ENCODE measurements around the gene FBXL14. TPM values are rescaled to one million over a fixed set of nuclear protein-coding genes. Genes with fewer than 3 reads are reported as not detected.
A peak's percentile ranks its signal among the peaks of the same experiment; 100 is the strongest.

The FBXL14 gene
- total RNA-seq, 3 donors from 2014 or later: 29.4 to 39.6 (median 33.6) TPM

DNA sequence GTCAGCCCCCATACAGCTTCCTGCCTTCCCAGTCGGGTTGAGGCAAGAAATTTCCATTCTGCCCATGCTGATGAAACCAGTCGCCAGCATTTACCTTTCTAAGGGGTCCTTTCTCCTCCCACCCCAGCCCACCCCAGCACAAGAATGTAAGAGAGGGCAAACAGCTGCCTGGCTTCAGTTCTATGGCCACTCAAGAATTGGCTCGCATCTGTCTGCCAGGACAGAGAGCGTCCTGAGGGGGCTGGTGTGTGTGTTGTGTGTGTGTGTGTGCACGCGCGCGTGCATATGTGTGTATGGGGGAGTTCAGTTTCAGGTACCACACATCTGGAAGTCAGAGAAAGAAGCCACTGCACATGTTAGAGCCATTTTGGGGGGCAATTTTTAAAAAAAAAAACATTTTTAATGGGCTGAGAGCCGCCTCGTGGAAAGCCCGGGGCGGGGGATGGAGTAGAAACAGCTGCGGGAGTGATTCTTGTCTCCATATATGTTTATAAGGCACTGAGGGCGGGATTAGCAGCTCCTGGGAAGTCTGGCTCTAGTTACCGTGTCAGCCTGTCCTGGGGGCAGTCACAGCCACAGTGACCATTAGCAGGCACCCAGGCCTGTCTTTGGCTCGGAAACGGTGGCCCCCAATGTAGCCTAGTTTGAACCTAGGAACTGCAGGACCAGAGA, 34.4 kb upstream of the FBXL14 start, which contains the start of gene WNT5B:
Gene WNT5B (plus strand): TSS at position 566 of the 672 bp plus-strand sequence. CDS start 2,124 bp downstream, outside the sequence.
- Histone ChIP-seq H3K4me1 (ENCODE audit: low read depth) (peaks cover 13% of the 10 kb centered on the region), H3K9me3 (no peaks in the 10 kb centered on the region), H3K4me3 (no peak within 1 kb of the TSS), H3K36me3 (ENCODE audit: low read depth) (no peaks in the 10 kb centered on the region)
- intact Hi-C loops (cut with DNase I, micrococcal nuclease): no loop called here
- no peak for DNase-seq
- TF ChIP-seq, protein P1, sequence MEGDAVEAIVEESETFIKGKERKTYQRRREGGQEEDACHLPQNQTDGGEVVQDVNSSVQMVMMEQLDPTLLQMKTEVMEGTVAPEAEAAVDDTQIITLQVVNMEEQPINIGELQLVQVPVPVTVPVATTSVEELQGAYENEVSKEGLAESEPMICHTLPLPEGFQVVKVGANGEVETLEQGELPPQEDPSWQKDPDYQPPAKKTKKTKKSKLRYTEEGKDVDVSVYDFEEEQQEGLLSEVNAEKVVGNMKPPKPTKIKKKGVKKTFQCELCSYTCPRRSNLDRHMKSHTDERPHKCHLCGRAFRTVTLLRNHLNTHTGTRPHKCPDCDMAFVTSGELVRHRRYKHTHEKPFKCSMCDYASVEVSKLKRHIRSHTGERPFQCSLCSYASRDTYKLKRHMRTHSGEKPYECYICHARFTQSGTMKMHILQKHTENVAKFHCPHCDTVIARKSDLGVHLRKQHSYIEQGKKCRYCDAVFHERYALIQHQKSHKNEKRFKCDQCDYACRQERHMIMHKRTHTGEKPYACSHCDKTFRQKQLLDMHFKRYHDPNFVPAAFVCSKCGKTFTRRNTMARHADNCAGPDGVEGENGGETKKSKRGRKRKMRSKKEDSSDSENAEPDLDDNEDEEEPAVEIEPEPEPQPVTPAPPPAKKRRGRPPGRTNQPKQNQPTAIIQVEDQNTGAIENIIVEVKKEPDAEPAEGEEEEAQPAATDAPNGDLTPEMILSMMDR (IDR thresholded peaks at IDR 0.05): no peak
- ATAC-seq: no peak

DNA sequence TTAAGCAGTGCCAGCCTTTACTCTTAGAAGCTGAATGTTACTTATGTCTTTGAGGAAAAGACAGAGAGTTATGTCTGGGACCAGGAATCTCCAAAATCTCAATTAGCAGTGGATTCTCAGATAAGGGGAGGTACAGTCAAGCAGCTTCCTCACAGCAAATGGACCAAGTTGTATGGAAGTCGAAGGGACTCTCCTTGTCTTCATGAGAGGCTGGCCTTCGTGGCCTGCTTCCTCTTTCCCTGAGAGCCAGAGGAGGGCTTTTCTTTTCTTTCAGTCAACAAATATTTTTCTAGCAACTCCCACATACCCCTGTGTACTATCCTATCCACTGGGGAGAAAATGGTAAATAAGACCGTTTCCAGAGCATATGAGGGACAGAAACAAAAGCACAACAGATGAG, 28.0 kb upstream of the FBXL14 start:
- Histone ChIP-seq H3K36me3 (ENCODE audit: low read depth) (no peaks in the 10 kb centered on the region), H3K4me3 (no peak overlapping the region), H3K4me1 (ENCODE audit: low read depth) (no peaks in the 10 kb centered on the region), H3K9me3 (no peaks in the 10 kb centered on the region)
- TF ChIP-seq, protein P1 (IDR thresholded peaks at IDR 0.05): no peak
- intact Hi-C loops (cut with DNase I, micrococcal nuclease): no loop called here
- ATAC-seq: no peak
- DNase-seq: no peak

DNA sequence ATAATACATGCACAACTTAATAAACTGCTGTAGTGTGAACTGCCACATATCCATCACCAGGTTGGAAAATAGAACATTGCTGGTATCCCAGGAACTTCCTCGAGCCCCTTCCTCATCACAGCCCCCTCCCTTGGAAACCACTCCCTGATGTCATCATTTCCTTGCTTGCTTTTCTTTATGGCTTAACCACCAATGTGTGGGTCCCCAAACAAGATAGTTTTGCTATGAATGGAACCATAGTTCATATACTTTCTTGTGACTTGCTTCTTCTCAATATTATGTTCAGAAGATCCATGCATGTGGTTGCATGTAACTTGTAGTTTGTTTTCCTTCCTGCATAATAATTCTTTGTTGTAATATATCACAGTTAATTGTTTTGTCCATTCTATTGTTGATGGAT, 25.7 kb upstream of the FBXL14 start:
- H3K4me3 ChIP-seq: no peak overlapping the region
- no peaks in the 10 kb centered on the region for H3K9me3 ChIP-seq
- ATAC-seq (no peak), DNase-seq (no peak)
- no peaks in the 10 kb centered on the region for H3K4me1 ChIP-seq (ENCODE audit: low read depth)
- TF ChIP-seq, protein P1 (IDR thresholded peaks at IDR 0.05): no peak
- H3K36me3 ChIP-seq (ENCODE audit: low read depth): no peaks in the 10 kb centered on the region
- intact Hi-C loops (cut with DNase I, micrococcal nuclease): no loop called here

DNA sequence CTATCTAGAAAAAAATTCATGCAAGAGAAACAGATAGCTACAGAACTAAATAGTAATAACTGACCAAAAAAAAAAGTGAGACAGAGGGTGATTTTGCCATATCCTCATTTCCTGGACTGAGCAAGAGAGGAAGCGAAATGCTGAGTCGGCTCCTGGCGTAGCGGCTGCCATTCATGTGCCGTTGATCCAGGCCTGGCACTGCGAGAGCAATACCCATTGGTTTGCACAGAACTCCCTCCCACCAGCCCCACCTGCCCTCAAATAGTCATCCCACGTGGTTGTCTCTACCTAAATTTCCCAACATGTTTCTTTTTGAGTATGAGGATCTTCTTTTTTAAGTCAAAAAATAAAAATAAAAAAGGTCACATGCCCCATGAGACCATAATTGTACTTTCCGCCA, 25.2 kb upstream of the FBXL14 start:
- Histone ChIP-seq H3K36me3 (ENCODE audit: low read depth) (no peaks in the 10 kb centered on the region), H3K4me3 (no peak overlapping the region), H3K4me1 (ENCODE audit: low read depth) (no peaks in the 10 kb centered on the region), H3K9me3 (no peaks in the 10 kb centered on the region)
- intact Hi-C loops (cut with DNase I, micrococcal nuclease): no loop called here
- TF ChIP-seq, protein P1 (IDR thresholded peaks at IDR 0.05): no peak
- DNase-seq (peak in 1 of 3 donors; percentile 68), ATAC-seq (peak; percentile 45)

DNA sequence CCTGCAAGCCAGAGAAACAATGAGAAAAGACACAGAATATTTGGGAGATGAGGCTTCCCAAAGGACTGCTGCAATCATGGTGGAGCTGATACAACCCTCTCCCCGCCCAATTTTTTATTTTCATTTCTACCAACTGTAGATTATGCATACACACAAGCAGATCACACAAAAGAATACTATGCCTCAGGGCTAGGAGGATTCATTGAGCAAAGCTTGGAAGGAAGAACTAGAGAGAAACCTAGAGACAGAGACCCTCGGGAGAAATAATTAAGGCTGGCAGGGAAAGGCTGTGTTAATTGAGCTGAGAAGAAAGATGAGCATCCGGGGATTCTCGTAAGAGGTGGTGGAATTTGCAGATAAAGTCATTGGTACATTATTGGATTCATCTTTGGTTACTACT, 24.8 kb upstream of the FBXL14 start:
- ATAC-seq (no peak), DNase-seq (no peak)
- H3K4me3 ChIP-seq: no peak overlapping the region
- H3K4me1 ChIP-seq (ENCODE audit: low read depth): no peaks in the 10 kb centered on the region
- intact Hi-C loops (cut with DNase I, micrococcal nuclease): no loop called here
- no peaks in the 10 kb centered on the region for H3K36me3 ChIP-seq (ENCODE audit: low read depth)
- TF ChIP-seq, protein P1 (IDR thresholded peaks at IDR 0.05): no peak
- no peaks in the 10 kb centered on the region for H3K9me3 ChIP-seq
